Panc1 (cell line): ENCODE data around the gene HYAL2.
A peak's percentile ranks its signal among the peaks of the same experiment; 100 is the strongest.

Experiments used
- POLR2AphosphoS5 ChIP-seq: IDR thresholded peaks from 2 replicates; pipeline ENCODE4 v1.6.1; 2012; ENCODE audit warnings: mild to moderate bottlenecking, low read depth, low read length, moderate library complexity
- REST ChIP-seq, 2 experiments: IDR thresholded peaks; 2 replicates each; pipeline ENCODE4 v1.6.1; 2011 to 2012; ENCODE audit warnings: low read depth in 2 of 2, control low read depth in 1 of 2, low read length in 1 of 2, mild to moderate bottlenecking in 1 of 2, moderate library complexity in 1 of 2; ENCODE audit not compliant: insufficient read depth in 1 of 2
- TCF7L2 ChIP-seq: IDR thresholded peaks from 2 replicates; pipeline ENCODE4 v1.6.1; 2011; ENCODE audit warnings: mild to moderate bottlenecking, low read depth, low read length, inconsistent platforms
- TF ChIP-seq, protein P1 (sequence below): fragments of 450-650 bp; IDR thresholded peaks from 2 replicates; pipeline ENCODE4 v1.5.1; 2017; ENCODE audit warnings: mild to moderate bottlenecking

GRCh38 chr3:50352781-50353180 is 30.2 kb upstream of the HYAL2 start:
- TF ChIP-seq POLR2AphosphoS5: no peak
- TF ChIP-seq, protein P1, sequence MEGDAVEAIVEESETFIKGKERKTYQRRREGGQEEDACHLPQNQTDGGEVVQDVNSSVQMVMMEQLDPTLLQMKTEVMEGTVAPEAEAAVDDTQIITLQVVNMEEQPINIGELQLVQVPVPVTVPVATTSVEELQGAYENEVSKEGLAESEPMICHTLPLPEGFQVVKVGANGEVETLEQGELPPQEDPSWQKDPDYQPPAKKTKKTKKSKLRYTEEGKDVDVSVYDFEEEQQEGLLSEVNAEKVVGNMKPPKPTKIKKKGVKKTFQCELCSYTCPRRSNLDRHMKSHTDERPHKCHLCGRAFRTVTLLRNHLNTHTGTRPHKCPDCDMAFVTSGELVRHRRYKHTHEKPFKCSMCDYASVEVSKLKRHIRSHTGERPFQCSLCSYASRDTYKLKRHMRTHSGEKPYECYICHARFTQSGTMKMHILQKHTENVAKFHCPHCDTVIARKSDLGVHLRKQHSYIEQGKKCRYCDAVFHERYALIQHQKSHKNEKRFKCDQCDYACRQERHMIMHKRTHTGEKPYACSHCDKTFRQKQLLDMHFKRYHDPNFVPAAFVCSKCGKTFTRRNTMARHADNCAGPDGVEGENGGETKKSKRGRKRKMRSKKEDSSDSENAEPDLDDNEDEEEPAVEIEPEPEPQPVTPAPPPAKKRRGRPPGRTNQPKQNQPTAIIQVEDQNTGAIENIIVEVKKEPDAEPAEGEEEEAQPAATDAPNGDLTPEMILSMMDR: peak; percentile 65; the same call in 1 of the 2 replicates
- TF ChIP-seq REST (IDR thresholded peaks at IDR 0.05; ENCODE audit: insufficient read depth in 1 of 2, low read depth in 2 of 2, low read length in 1 of 2): no peak
- no peak for TF ChIP-seq TCF7L2
